Right renal cortex interstitium (tissue), 3 donors: ENCODE data around the gene NANOS3. TPM values are rescaled to one million over a fixed set of nuclear protein-coding genes. Genes with fewer than 3 reads are reported as not detected.
"Not testable (repeated sequence)": the region's sequence is repeated elsewhere in the genome, so short reads cannot be mapped to it uniquely, and the experiment has no call there.

ENCODE experiments used
- DNase-seq, 3 donors: peaks; one replicate each; pipeline ENCODE4 v3.0.0-alpha.2; 2013; ENCODE audit warnings: low read depth in 3 of 3, low spot score in 2 of 3
- polyA plus RNA-seq, 3 donors: library from polyadenylated mRNA; unstranded; fragments of 120-200 nt; gene quantifications; one replicate each; pipeline ENCODE4 v1.2.1, GENCODE V29; 2013; ENCODE audit not compliant: insufficient read length in 3 of 3

The NANOS3 gene
- polyA plus RNA-seq, 3 donors: 0.76 to 1.1 (median 0.89) TPM

DNA sequence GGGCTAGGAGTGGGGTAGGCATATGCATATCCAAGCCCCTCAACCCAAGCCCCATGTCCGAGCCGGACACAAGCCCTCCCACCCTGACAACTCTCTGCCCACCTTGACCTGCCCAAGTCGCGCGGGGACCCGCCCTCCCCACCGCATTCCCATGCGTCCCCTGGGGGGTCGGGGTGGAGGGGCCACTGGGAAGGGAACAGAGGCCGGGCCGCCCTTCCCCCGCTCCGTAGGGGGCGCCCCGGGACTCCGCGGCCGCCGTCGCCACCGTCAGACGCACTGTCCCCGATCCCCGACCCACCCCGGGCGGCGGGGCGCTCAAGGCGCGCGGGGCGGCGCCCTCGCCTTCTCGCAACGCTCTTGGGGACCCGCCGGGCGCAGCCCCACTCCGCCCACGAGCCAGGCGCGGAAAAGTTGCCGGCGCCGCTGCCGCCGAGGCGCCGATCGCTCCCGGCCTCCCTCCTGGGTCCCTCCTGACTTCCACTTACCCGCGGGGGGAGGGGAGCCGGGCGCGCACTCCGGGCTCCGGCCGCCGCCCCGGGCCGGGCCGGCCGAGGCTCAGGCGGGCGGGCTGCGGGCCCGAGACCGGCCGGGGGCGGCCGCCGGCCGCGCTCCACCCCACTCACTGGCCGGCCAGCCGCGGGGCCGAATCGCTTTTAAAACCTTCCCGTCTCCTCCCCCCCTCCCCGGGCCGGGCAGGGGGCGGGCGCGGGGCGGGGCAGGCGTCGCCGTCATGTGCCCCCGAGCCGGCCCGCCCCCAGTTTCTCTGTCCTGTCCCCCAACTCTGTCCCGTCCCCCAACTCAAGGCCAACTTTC, 34.4 kb upstream of the NANOS3 start:
- DNase-seq: no peak

DNA sequence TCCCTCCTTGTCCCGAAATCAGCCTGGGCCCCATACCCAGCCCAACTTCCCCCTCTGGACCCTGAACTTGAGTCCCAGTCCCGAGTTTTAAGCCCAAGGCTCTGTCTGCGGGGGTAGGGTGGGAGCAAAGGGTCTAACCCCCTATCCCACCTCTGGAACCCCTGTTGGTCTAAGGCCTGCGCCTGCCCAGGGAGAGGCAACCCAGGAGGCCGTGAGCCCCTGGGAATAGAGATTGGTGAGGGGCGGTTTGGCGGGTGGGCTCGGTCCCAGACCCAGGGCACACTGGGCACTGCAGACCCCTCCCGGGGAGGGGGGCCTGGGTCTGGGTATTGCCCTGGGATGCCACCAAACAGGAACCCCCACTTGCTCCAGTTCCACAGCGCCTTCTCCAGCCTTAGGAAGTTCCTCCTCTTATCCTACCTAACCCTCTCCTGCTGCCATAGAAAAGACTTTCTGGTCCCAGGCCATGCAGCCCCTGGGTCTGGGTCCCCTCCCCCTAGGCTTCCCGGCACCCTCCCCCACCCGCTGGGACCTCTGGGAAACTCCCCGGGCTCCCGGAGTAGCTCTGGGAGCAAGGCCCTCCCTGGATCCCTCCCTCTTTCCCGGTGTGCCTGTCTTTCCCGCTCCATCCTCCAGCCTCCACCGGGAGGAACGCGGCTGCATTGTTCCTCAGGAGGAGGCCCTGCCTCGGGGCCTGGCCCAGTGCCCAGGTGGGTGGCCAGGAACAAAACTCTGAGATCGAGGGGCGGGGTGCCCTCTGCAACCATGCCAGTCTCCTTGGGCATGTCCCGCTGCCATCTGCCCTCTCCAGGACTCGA, 33.6 kb upstream of the NANOS3 start:
- DNase-seq: no peak

DNA sequence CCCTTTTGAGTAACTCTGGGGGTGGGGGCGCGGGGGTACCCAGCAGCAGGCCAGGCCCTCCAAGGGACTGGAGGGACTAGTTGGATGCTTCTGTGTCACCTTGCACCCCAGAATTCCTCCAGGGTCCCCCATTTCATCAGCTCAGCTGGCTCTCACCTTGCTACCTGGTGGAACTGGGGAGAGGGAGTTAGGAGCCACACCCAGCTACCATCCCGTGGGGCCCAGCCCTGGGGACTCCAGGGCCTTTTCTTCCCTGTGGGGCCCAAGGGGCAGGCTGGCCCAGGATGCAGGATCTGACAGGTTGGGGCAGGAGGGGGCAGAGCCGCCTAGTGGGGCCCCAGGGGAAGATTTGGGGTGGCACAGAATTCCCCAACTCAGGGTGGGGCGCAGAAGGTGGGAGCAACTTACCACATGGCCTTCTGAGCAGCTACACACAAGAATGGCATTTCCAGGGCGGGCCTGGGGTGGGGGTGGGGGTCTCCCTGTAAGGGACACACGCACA, 32.8 kb upstream of the NANOS3 start:
- no peak for DNase-seq

DNA sequence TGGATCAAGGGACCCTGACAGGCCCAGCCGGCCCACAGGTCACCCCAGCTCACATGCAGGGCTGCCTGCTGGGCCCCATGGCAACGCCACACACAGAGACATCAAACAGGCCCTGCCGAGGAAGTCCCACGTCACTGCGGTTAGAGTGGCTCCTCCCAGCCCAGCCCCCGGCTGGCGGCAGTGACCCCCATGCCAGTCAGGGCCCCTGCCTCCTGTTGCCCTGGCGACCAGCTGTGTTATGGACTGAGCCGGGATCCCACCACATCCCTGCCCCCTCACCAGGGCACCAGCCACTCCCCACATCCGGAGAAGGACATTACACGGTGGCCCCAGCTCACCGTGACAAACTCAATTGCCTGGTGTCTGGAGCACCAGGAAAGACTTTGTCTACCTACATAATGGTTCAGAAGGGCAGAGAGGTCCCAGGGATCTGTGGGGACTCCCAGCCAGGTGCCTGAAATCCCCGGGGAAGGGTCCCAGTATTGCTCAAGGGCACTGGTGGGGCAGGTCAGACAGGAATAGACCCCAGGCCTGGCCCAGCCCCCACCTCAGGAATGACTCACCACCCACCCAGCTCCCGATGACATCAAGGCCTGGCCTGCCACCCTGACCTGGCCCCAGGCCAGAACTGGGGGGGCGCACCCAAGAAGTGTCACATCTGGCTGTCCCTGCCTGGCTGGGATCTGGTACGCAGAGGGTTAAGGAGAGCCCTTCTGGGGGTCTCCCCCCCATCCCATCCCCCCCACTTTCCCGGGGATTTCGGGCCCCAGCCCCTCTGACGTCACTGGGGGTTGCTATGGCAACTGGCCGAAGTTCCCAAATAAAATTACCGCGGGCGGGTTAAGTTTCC, 30.2 kb upstream of the NANOS3 start:
- peak in 2 of 3 donors; percentile 87 to 91 for DNase-seq

DNA sequence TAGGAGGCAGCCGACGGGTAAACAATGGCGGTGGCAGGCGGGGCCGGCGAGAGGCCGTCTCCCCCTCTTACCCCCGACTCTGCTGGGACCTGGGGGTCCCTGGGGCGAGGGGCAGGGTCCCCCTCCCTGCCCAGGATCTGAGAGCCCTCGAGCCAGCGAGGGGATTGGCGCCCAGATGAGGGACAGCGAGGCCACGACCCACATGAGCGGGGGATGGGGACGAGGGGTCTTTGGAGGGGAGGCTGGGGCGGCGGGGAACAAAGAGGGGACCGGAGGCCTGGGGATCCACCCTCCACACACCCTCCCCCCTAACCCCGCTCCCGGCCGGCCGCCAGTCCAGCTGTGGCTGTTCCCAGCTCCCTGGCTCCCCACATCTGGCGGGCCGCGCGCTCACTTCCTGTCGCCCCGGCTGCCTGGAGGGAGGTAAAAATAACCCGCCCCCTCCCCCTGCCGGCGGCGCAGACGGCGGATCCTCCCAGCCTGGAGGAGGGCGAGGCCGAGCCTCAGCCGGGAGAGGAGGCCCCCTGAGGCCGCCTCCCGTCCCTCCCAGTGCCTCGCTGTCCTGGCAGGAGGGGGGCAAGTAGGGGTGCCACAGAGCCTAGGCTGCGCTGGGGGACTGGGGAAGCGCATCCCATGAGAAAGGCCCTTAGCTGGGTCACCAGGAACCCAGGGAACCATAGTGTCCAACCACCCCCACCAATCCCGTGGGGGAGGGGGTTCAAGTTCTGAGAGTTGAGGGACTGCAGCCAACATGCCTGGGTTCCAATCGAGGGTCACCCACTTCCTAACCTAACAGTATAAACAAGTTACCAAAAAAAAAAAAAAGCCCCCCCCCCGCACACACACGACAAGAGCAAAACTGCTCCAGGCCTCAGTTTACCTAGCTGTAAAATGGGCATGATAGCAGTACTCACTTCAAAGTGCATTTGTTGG, 29.3 kb upstream of the NANOS3 start:
- DNase-seq: peak in 2 of 3 donors; percentile 83 to 88

DNA sequence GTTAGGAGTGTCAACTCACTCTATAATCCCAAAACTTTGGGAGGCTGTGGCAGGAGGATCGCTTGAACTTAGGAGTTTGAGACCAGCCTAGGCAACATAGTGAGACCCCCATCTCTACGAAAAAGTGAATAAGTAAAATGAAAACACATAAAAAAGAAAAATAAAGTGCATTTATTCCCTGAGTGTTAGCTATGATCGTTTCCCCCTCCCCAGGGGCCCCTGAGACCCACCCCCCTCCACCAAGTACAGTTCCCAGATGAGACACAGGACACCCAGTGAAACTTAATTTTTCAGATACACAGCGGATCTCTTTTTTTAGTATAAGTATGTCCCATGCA, 28.6 kb upstream of the NANOS3 start:
- no peak for DNase-seq

DNA sequence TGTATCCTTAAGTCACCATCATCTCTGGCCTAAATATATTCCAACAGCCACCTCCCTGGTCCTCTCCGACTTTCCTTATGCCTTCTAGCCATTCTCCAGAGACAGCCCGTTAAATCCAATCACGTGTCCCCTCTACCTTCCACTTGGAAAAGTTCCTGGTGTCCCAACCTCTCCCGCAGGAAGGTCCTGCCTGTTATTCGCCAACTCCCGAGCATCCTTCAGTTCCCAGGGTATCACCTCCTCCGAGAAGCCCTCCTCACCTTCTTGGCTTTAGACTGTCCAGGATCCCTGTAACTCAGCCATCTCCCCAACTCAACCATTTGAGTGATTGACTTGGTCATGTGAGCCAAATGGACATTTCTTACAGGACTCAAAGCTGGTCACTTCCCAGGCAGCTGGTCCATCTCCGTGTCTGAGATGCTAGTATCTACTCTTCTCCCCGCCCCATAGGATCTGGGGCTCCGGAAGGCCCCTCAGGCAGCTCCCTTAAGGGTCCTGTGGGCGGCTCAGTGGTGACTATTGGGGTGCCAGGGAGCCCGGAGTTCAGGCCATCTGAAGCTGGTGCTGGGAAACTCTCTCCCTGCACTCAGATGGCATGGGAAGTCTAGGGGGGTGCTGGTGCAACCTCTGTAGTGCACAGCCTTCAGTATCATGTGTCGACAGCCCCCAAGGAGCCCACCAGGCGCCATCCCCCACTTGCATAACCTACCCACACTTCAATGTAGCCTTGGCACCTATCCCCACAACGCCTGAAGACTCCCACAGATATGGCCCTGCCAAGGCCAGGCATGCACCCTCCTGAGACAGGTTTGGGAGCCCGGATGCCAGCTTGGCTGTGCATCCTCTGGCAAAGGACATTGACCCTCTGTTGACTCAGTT, 27.9 kb upstream of the NANOS3 start:
- DNase-seq: no peak

DNA sequence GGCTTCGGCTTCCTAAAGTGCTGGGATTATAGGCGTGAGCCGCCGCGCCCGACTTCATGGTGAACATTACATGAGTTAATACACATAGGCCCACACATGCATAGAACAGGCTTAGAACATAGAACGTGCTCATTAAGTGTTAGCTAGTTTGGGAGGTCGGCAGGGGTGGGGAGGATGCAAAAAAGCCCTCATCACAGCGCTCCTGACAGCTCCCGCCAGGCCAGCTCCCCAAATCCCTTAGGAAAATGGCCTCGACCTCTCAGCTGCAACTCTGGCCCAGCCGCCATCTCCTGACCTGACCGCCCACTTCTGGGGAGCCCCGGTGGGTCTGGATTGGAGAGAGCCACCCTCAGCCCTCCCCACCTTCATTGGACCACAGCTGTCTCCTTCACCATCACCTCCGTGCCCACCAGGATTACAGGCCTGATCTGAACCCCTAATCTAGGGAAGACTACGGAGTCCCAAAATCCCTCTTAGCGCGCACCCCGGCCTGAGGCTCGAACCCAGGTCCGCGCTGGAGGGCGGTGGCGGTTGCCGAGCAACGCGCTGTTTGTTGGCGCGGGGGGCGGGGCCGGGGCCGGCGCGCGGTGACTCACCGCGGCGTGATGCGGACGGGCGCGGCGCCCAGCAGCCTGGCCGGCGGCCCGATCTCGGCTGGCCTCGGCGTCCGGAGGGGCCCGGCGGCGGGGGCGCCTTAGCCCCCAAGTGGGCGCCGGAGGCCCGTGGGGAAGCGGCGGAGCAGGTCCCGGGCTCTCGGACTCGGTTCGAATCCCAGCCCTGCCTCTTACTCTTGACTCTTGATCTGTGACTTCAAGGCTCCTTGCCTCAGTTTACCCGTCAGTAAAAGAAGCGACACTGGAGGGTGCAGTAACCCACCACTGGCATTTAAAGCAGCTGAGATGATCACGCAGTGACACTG, 26.7 kb upstream of the NANOS3 start:
- no peak for DNase-seq

DNA sequence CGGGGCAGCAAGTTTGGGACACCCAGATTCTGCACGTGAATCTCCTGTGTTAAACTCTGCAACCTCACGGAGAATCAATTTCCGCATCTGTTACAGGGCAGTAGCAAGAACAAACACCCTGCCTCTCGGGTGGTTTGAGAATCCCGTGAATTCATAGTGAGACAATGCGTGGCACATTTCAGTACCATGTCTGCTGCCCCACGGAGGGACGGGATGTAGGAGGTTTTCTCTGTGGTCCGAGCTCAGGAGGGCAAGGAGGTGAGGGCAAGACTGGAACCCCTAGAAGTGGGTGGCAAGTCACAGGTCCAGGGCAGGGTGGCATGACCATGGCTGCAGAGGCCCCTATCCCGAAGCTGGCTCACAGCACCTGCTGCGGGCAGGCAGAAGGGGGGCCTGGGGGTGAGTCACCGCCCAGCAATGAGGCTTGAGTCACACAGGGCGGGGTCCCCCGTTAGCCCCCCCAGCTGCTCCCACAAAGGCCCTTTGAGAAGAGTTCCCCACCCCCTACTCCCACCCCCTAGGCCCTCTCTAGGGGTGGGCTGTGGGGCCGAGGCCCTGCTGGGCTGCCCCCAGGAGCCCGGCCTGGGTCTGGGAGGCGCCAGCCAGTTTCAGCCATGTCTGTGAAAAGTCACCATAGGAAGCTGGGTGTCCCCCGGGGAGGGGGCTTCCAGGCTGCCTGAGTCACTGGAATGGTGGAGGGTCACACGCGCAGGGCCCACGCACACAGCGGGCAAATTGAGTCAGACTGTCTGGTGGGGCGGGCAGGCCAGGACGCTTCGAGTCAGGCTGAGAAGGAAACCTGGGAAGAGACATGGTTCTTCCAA, 25.8 kb upstream of the NANOS3 start:
- no peak for DNase-seq

DNA sequence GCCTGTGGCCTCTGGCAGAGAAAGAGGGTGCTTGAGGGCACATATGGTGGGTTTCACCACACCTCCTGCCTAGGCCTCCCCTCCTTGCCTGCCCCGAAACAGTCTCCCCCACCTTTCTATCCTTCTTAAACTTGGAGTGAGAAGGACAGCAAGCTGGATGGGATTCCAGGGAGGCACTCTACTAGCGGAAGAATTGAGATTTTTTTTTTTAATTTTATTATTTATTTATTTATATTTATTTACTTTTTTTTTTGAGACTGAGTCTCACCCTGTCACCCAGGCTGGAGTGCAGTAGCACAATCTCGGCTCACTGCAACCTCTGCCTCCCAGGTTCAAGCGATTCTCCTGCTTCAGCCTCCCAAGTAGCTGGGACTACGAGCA, 25.2 kb upstream of the NANOS3 start:
- DNase-seq: not testable (repeated sequence)

DNA sequence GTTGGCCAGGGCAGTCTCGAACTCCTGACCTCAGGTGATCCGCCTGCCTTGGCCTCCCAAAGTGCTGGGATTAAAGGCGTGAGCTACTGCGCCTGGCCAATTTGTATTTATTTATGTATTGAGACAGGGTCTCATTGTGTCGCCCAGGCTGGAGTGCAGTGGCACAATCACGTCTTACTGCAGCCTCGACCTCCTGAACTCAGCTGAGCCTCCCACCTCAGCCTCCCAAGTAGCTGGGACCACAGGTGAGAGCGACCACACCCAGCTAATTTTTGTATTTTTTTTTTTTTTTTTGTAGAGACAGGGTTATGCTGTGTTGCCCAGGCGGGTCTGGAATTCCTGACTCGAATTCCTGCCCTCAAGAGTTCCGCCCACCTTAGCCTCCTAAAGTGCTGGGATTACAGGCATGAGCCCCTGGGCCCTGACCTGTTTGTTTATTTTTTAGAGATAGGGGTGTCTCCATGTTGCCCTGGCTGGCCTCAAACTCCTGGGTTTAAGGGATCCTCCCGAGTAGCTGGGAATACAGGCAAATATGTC, 24.7 kb upstream of the NANOS3 start:
- not testable (repeated sequence) for DNase-seq

DNA sequence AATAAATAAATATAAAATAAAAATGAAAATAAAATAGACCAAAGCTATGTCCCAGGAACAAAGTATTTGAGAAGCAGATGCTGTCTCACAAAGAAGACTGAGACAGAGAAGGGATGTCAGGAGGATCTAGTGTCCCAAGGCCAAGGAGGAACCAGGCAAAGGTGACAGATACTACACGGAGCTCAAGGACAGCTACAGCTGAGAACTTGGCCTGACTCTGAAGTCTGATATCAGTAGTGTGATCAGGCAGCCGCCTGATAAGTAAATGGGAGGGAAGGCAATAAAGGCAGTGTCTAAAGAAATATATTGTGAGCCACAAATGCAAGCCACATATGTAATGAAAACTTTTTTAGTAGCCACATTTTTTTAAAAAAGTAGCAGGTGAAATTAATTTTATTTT, 20.4 kb upstream of the NANOS3 start:
- no peak for DNase-seq

DNA sequence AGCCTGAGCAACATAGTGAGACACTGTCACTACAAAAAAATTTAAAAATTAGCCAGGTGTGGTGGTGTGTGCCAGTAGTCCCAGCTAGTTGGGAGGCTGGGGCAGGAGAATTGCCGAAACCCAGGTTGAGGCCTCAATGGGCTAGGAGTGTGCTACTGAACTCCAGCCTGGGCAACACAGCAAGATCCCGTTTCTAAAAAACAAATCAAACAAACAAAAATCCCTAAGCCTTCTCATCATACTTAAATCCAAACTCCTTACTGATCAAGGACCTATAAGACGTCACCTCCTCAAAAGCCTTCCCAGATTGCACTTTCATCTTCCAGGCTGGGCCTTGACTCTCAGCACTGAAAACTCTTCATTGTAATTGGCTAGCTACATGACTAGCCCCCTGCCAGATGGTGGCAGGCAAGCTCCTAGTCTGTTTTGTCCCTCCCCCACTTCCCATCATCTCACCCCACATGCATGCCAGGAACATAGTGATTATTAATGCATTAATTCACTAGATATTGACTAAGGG, 17.5 kb upstream of the NANOS3 start:
- no peak for DNase-seq

DNA sequence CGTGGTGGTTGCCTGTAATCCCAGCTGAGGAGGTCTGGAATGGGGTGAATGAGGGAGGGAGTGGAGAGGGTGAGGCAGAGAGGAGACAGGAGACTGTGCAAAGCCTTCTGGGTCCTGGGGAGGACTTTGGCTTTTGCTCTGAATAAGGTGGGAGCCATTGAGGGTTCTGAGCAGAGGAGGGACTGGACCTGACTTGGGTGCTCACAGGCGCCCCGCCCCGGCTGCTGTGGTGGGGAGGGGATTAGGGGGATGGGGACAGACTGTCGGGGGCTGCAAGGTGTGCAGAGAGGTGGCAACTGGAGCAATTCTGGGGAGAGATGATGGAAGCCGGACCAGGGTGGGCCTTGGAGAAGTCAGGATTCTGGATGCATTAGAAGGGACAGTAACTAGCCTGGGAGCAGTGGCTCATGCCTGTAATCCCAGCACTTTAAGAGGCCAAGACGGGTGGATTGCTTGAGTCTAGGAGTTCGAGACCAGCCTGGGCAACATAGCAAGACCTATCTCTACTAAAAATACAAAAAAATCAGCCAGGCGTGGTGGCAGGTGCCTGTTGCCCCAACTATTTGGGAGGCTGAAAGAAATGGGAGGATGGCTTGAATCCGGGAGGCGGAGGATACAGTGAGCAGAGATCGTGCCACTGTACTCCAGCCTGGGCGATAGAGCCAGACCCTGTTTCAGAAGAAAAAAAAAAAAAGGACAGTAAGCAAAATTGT, 16.1 kb upstream of the NANOS3 start:
- DNase-seq: no peak

DNA sequence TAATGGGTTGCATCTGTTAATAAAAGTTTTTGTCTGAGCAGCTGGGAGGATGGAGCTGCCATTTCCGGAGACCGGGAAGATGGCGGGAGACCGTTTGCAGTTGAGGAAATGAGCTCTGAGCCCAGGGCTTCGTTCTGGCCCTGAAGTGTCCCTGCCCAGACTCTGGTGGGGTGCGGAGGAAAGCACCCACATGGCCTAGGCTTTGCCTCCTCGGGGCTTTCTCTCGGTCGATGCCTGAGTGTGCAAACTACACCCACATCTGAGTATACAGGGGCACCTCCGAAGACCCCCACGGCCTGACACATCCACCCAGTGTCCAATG, 15.6 kb upstream of the NANOS3 start:
- no peak for DNase-seq
